Inflammatory macrophage treated with lipopolysaccharide for 1 hour (primary cell): ENCODE data around the gene FAM193A.
A peak's percentile ranks its signal among the peaks of the same experiment; 100 is the strongest.
"Not testable (repeated sequence)": the region's sequence is repeated elsewhere in the genome, so short reads cannot be mapped to it uniquely, and the experiment has no call there.

Source experiments
- DNase-seq, 2 donors: peaks; one replicate each; pipeline ENCODE4 v3.0.0-alpha.2; 2020 to 2022

FAM193A gene

GRCh38 chr4:2574863-2575262, 38.4 kb downstream of the FAM193A start:
- peak; percentile 76 to 80 for DNase-seq

GRCh38 chr4:2576290-2576689, 39.8 kb downstream of the FAM193A start:
- no peak for DNase-seq

- no peak for DNase-seq
These were observed 41.7 kb downstream of the FAM193A start for GRCh38 chr4:2578106-2578505.

GRCh38 chr4:2579910-2580309, 43.5 kb downstream of the FAM193A start:
- DNase-seq: no peak

- no peak for DNase-seq
These were observed 46.6 kb downstream of the FAM193A start for GRCh38 chr4:2583092-2583491.

GRCh38 chr4:2583517-2583916, 47.1 kb downstream of the FAM193A start:
- no peak for DNase-seq

- DNase-seq: no peak
These were observed 50.1 kb downstream of the FAM193A start for GRCh38 chr4:2586502-2586901.

GRCh38 chr4:2587213-2587823, 50.9 kb downstream of the FAM193A start:
- no peak for DNase-seq

- no peak for DNase-seq
These were observed 51.8 kb downstream of the FAM193A start for GRCh38 chr4:2588259-2588658.

GRCh38 chr4:2591189-2591588, 54.7 kb downstream of the FAM193A start:
- peak; percentile 34 to 47 for DNase-seq

GRCh38 chr4:2592014-2592413, 55.6 kb downstream of the FAM193A start:
- DNase-seq: not testable (repeated sequence)

GRCh38 chr4:2592572-2592971, 56.1 kb downstream of the FAM193A start:
- peak; percentile 6 to 12 for DNase-seq

GRCh38 chr4:2593003-2593402, 56.6 kb downstream of the FAM193A start:
- DNase-seq: no peak

GRCh38 chr4:2595436-2595835, 59.0 kb downstream of the FAM193A start:
- no peak for DNase-seq

- no peak for DNase-seq
These were observed 59.6 kb downstream of the FAM193A start for GRCh38 chr4:2595952-2596552.

- no peak for DNase-seq
These were observed 60.2 kb downstream of the FAM193A start for GRCh38 chr4:2596611-2597010.

GRCh38 chr4:2598511-2599303, 62.3 kb downstream of the FAM193A start:
- peak; percentile 17 to 28 for DNase-seq

GRCh38 chr4:2599304-2599654, 62.8 kb downstream of the FAM193A start:
- no peak for DNase-seq

- DNase-seq: no peak
These were observed 64.4 kb downstream of the FAM193A start for GRCh38 chr4:2600878-2601277.

GRCh38 chr4:2604614-2605013, 68.2 kb downstream of the FAM193A start:
- no peak for DNase-seq

GRCh38 chr4:2606960-2607506, 70.6 kb downstream of the FAM193A start:
- DNase-seq: no peak

- no peak for DNase-seq
These were observed 71.4 kb downstream of the FAM193A start for GRCh38 chr4:2607822-2608221.

- no peak for DNase-seq
These were observed 71.8 kb downstream of the FAM193A start for GRCh38 chr4:2608291-2608690.

- no peak for DNase-seq
These were observed 79.4 kb downstream of the FAM193A start for GRCh38 chr4:2615821-2616220.
